Measurements from ENCODE around the gene ZNHIT3.

DNA sequence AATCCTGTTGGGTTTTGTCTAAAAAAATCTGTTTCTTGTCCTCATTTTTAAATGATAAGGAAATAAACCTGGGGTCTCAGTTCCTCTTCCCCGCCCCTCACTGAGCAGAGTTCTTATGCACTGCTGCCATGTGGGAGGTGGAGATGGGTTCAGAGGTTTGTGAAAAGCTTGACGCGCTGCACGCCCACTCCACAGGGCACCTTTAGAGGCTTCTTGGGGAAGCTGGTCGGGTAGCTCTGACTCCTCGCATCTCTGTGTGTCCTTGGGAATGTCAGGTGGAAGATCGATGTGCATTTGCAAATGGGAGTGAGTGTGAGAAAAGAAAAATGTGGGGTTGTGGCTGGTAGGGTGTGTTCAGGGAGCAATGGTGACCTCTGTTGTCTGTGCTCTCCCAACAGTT lies 4.7 kb upstream of the ZNHIT3 start:
- TF ChIP-seq CBX5 (IDR thresholded peaks at IDR 0.05; ENCODE audit: low read depth) (no peak), NFYB (IDR thresholded peaks at IDR 0.05; ENCODE audit: insufficient read depth, low read depth, low read length) (no peak), CREB1 (IDR thresholded peaks at IDR 0.05; ENCODE audit: low read depth) (no peak), GATAD2B (conservative IDR thresholded peaks at IDR 0.05; ENCODE audit: low read depth) (no peak), NR2F1 (conservative IDR thresholded peaks at IDR 0.05) (no peak), DPF2 (IDR thresholded peaks at IDR 0.05) (no peak), EP300 (IDR thresholded peaks at IDR 0.05; ENCODE audit: borderline replicate concordance in 1 of 2, control insufficient read depth in 1 of 2, low read depth in 2 of 2, low read length in 2 of 2) (no peak), ZNF274 (IDR thresholded peaks at IDR 0.05; ENCODE audit: insufficient read depth, insufficient read length) (no peak), ETV6 (conservative IDR thresholded peaks at IDR 0.05 in 1 of 2, IDR thresholded peaks at IDR 0.05 in 1 of 2; ENCODE audit: borderline replicate concordance in 1 of 2, low read depth in 1 of 2) (no peak), CBX3 (IDR thresholded peaks at IDR 0.05; ENCODE audit: borderline replicate concordance, low read depth) (no peak)
- TF ChIP-seq, protein P1, sequence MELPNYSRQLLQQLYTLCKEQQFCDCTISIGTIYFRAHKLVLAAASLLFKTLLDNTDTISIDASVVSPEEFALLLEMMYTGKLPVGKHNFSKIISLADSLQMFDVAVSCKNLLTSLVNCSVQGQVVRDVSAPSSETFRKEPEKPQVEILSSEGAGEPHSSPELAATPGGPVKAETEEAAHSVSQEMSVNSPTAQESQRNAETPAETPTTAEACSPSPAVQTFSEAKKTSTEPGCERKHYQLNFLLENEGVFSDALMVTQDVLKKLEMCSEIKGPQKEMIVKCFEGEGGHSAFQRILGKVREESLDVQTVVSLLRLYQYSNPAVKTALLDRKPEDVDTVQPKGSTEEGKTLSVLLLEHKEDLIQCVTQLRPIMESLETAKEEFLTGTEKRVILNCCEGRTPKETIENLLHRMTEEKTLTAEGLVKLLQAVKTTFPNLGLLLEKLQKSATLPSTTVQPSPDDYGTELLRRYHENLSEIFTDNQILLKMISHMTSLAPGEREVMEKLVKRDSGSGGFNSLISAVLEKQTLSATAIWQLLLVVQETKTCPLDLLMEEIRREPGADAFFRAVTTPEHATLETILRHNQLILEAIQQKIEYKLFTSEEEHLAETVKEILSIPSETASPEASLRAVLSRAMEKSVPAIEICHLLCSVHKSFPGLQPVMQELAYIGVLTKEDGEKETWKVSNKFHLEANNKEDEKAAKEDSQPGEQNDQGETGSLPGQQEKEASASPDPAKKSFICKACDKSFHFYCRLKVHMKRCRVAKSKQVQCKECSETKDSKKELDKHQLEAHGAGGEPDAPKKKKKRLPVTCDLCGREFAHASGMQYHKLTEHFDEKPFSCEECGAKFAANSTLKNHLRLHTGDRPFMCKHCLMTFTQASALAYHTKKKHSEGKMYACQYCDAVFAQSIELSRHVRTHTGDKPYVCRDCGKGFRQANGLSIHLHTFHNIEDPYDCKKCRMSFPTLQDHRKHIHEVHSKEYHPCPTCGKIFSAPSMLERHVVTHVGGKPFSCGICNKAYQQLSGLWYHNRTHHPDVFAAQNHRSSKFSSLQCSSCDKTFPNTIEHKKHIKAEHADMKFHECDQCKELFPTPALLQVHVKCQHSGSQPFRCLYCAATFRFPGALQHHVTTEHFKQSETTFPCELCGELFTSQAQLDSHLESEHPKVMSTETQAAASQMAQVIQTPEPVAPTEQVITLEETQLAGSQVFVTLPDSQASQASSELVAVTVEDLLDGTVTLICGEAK (IDR thresholded peaks at IDR 0.05; ENCODE audit: borderline replicate concordance), result no peak
- TF ChIP-seq, protein P2, sequence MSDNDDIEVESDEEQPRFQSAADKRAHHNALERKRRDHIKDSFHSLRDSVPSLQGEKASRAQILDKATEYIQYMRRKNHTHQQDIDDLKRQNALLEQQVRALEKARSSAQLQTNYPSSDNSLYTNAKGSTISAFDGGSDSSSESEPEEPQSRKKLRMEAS (IDR thresholded peaks at IDR 0.05; ENCODE audit: low read depth, low read length), result no peak
- TF ChIP-seq, protein P3, sequence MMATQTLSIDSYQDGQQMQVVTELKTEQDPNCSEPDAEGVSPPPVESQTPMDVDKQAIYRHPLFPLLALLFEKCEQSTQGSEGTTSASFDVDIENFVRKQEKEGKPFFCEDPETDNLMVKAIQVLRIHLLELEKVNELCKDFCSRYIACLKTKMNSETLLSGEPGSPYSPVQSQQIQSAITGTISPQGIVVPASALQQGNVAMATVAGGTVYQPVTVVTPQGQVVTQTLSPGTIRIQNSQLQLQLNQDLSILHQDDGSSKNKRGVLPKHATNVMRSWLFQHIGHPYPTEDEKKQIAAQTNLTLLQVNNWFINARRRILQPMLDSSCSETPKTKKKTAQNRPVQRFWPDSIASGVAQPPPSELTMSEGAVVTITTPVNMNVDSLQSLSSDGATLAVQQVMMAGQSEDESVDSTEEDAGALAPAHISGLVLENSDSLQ (IDR thresholded peaks at IDR 0.05), result no peak
- TF ChIP-seq, protein P4, sequence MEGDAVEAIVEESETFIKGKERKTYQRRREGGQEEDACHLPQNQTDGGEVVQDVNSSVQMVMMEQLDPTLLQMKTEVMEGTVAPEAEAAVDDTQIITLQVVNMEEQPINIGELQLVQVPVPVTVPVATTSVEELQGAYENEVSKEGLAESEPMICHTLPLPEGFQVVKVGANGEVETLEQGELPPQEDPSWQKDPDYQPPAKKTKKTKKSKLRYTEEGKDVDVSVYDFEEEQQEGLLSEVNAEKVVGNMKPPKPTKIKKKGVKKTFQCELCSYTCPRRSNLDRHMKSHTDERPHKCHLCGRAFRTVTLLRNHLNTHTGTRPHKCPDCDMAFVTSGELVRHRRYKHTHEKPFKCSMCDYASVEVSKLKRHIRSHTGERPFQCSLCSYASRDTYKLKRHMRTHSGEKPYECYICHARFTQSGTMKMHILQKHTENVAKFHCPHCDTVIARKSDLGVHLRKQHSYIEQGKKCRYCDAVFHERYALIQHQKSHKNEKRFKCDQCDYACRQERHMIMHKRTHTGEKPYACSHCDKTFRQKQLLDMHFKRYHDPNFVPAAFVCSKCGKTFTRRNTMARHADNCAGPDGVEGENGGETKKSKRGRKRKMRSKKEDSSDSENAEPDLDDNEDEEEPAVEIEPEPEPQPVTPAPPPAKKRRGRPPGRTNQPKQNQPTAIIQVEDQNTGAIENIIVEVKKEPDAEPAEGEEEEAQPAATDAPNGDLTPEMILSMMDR (IDR thresholded peaks at IDR 0.05 in 2 of 3, conservative IDR thresholded peaks at IDR 0.05 in 1 of 3; ENCODE audit: control insufficient read depth in 2 of 3, extremely low read depth in 1 of 3, insufficient read depth in 1 of 3, low read depth in 3 of 3, low read length in 3 of 3), result no peak
